ENCODE measurements around the gene HSD3B7. TPM values are rescaled to one million over a fixed set of nuclear protein-coding genes. Genes with fewer than 3 reads are reported as not detected.

Gene HSD3B7
- total and polyA plus RNA-seq, 2 donors (not counting 1 experiment from before 2014, with no cell fraction given): 0.89 to 1.2 TPM

- WGBS (ENCODE audit: insufficient coverage): 95% methylated on average over 6 of the region's 11 CpGs
- Histone ChIP-seq H3K36me3 (replicated peaks in 1 of 2; ENCODE audit: control extremely low read depth in 1 of 2, control insufficient read depth in 1 of 2, extremely low read depth in 1 of 2, insufficient read depth in 2 of 2, low read length in 1 of 2) (peaks cover 9 to 65% of the 10 kb centered on the region in 2 experiments), H4K20me1 (ENCODE audit: control insufficient read depth, insufficient read depth, low read length, poor library complexity, severe bottlenecking) (peaks cover 28% of the 10 kb centered on the region), H3K4me1 (ENCODE audit: control insufficient read depth in 2 of 2, insufficient read depth in 2 of 2, low read length in 2 of 2) (peaks cover 15 to 18% of the 10 kb centered on the region in 2 donors), H3K4me3 (ENCODE audit: control extremely low read depth in 1 of 5, extremely low read depth in 1 of 5, insufficient read depth in 1 of 5, low read depth in 2 of 5, low read length in 4 of 5) (no peak overlapping the region), H3K9ac (ENCODE audit: low read length) (no peak overlapping the region), H3K27ac (ENCODE audit: low read length in 2 of 2) (no peak overlapping the region), H3K79me2 (ENCODE audit: control insufficient read depth, insufficient read depth, low read length) (peaks cover 57% of the 10 kb centered on the region), H3K4me2 (replicated peaks; ENCODE audit: low read depth, low read length, poor library complexity, severe bottlenecking) (no peak overlapping the region), H3K9me3 (ENCODE audit: control extremely low read depth in 1 of 3, control insufficient read depth in 2 of 3, insufficient read depth in 1 of 3, low read length in 2 of 3) (no peaks in the 10 kb centered on the region), H2AFZ (ENCODE audit: insufficient read depth, low read depth, low read length, poor library complexity, severe bottlenecking) (no peak overlapping the region), H3K27me3 (replicated peaks in 1 of 4; ENCODE audit: control extremely low read depth in 1 of 4, control insufficient read depth in 3 of 4, insufficient read depth in 4 of 4, low read length in 3 of 4) (no peaks in the 10 kb centered on the region)
- H3K27me3 Mint-ChIP-seq: no peaks in the 10 kb centered on the region
- no peak overlapping the region for H3K4me3 Mint-ChIP-seq
- ATAC-seq (ENCODE audit: low read depth) (no peak), DNase-seq (no peak)
- peaks cover 29% of the 10 kb centered on the region for H3K4me1 Mint-ChIP-seq
- intact Hi-C loops (cut with micrococcal nuclease): no loop called here
- no peak overlapping the region for H3K27ac Mint-ChIP-seq
- CTCF ChIA-PET: interaction anchor here (2.4 kb wide), 1 partner anchor 24 kb away, joined by 7 read pairs; the partner anchor contains the start of gene HSD3B7
- POLR2A ChIA-PET: interaction anchor here (0.7 kb wide), 1 partner anchor 495 kb away, joined by 5 read pairs; no protein-coding TSS in a partner anchor
- no peaks in the 10 kb centered on the region for H3K9me3 Mint-ChIP-seq (ENCODE audit: insufficient read depth)
- no peak for TF ChIP-seq EZH2 (IDR thresholded peaks at IDR 0.05; ENCODE audit: borderline replicate concordance, insufficient read depth, low read depth, low read length, poor library complexity, severe bottlenecking)
- TF ChIP-seq, protein P1, sequence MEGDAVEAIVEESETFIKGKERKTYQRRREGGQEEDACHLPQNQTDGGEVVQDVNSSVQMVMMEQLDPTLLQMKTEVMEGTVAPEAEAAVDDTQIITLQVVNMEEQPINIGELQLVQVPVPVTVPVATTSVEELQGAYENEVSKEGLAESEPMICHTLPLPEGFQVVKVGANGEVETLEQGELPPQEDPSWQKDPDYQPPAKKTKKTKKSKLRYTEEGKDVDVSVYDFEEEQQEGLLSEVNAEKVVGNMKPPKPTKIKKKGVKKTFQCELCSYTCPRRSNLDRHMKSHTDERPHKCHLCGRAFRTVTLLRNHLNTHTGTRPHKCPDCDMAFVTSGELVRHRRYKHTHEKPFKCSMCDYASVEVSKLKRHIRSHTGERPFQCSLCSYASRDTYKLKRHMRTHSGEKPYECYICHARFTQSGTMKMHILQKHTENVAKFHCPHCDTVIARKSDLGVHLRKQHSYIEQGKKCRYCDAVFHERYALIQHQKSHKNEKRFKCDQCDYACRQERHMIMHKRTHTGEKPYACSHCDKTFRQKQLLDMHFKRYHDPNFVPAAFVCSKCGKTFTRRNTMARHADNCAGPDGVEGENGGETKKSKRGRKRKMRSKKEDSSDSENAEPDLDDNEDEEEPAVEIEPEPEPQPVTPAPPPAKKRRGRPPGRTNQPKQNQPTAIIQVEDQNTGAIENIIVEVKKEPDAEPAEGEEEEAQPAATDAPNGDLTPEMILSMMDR (IDR thresholded peaks at IDR 0.05): no peak
Measured at GRCh38 chr16:30961384-30961783, 23.6 kb upstream of the HSD3B7 start.

DNA sequence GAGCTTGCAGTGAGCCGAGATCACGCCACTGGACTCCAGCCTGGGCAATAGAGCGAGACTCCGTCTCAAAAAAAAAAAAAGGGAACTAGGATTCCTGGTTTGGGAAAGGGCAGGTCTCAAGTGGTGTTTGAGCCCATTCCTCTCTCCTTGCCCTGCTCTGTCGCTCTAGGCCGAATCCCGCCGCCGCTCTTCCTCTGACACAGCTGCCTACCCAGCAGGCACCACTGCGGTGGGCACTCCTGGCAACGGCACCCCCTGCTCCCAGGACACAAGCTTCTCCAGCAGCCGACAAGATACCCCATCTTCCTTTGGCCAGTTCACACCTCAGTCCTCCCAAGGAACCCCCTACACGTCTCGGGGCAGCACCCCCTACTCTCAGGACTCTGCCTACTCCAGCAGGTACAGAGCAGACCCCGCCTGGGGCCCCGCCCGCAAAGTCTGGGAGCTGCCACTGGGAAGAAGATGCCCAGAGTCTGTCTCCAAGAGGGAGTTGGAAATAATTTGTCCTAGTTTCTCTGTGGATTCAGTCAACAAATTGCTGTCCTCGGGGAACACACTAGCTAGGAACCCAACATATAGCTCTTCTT is 21.0 kb upstream of the HSD3B7 start:
- POLR2A ChIA-PET: interaction anchor here (1.1 kb wide), 1 partner anchor 14 kb away, joined by 4 read pairs; no protein-coding TSS in a partner anchor
- peaks cover 12 to 78% of the 10 kb centered on the region in 2 experiments for H3K36me3 ChIP-seq (replicated peaks in 1 of 2; ENCODE audit: control extremely low read depth in 1 of 2, control insufficient read depth in 1 of 2, extremely low read depth in 1 of 2, insufficient read depth in 2 of 2, low read length in 1 of 2)
- peaks cover 3 to 4% of the 10 kb centered on the region in 2 donors for H3K4me1 ChIP-seq (ENCODE audit: control insufficient read depth in 2 of 2, insufficient read depth in 2 of 2, low read length in 2 of 2)
- intact Hi-C loops (cut with micrococcal nuclease): no loop called here
- H3K4me1 Mint-ChIP-seq: peaks cover 16% of the 10 kb centered on the region
- H3K9me3 ChIP-seq (ENCODE audit: control extremely low read depth in 1 of 3, control insufficient read depth in 2 of 3, insufficient read depth in 1 of 3, low read length in 2 of 3): no peaks in the 10 kb centered on the region
- no peak overlapping the region for H3K27ac Mint-ChIP-seq
- no peak overlapping the region for H3K4me3 ChIP-seq (ENCODE audit: control extremely low read depth in 1 of 5, extremely low read depth in 1 of 5, insufficient read depth in 1 of 5, low read depth in 2 of 5, low read length in 4 of 5)
- no peaks in the 10 kb centered on the region for H3K27me3 Mint-ChIP-seq
- H2AFZ ChIP-seq (ENCODE audit: insufficient read depth, low read depth, low read length, poor library complexity, severe bottlenecking): no peak overlapping the region
- no peak overlapping the region for H3K9ac ChIP-seq (ENCODE audit: low read length)
- no peak overlapping the region for H3K4me2 ChIP-seq (replicated peaks; ENCODE audit: low read depth, low read length, poor library complexity, severe bottlenecking)
- CTCF ChIA-PET: no interaction called here
- ATAC-seq (ENCODE audit: low read depth): no peak
- peaks cover 52% of the 10 kb centered on the region for H3K79me2 ChIP-seq (ENCODE audit: control insufficient read depth, insufficient read depth, low read length)
- H3K4me3 Mint-ChIP-seq: no peak overlapping the region
- H3K9me3 Mint-ChIP-seq (ENCODE audit: insufficient read depth): no peaks in the 10 kb centered on the region
- H3K27ac ChIP-seq (ENCODE audit: low read length in 2 of 2): no peak overlapping the region
- TF ChIP-seq, protein P1 (IDR thresholded peaks at IDR 0.05): no peak
- no peak for TF ChIP-seq EZH2 (IDR thresholded peaks at IDR 0.05; ENCODE audit: borderline replicate concordance, insufficient read depth, low read depth, low read length, poor library complexity, severe bottlenecking)
- no peak for DNase-seq
- H4K20me1 ChIP-seq (ENCODE audit: control insufficient read depth, insufficient read depth, low read length, poor library complexity, severe bottlenecking): peaks cover 21% of the 10 kb centered on the region
- no peaks in the 10 kb centered on the region for H3K27me3 ChIP-seq (replicated peaks in 1 of 4; ENCODE audit: control extremely low read depth in 1 of 4, control insufficient read depth in 3 of 4, insufficient read depth in 4 of 4, low read length in 3 of 4)
- 99% methylated on average over 10 of the region's 18 CpGs for WGBS (ENCODE audit: insufficient coverage)
